ENCODE results near the gene SAMD10. TPM values are rescaled to one million over a fixed set of nuclear protein-coding genes. Genes with fewer than 3 reads are reported as not detected.
A peak's percentile ranks its signal among the peaks of the same experiment; 100 is the strongest.

SAMD10 gene
- total and polyA plus RNA-seq, 2 of the 8 experiments (the other 6 are each of a cell fraction or from before 2014, with no cell fraction given): 3.0 to 5.2 TPM

DNA sequence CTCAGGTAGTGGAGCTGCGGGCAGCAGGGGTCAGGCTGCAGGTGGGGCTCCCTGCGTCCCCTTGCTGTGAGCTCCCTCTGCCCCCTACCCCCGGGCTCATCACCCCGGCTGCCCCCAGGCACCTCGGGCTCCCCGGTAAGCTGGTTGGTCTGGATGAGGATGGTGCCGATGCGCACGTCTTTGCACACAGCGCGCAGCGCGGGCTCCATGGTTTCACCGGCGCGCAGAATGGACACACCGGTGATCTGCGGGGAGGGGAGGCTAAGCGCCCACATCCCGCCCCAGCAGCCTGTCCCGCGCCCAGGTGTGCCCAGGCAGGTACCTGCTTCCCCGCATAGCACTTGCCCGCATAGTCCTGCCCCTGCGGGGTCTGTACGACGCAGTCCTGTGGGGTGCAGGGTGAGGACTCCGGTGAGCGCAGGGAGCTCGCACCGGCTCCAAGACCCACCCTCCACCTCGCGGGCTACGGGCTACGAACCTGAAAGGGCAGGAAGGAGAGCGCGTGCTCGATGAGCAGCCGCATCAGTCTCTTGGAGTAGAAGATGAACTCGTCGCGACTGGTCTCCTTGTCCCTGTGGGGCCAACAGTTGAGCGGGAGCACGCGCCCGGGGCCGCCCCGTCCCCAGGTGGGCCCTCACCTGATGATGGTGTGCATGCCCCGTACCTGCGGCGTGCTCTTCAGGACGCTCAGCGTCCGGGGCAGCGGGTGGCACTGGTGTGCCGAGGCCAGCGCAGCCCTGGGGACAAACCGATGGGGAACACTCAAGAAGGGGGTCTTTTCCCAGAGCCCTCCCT, 38.8 kb downstream of the SAMD10 start:
- no peak overlapping the region for H3K14ac ChIP-seq (ENCODE audit: insufficient read length)
- H4K5ac ChIP-seq (ENCODE audit: insufficient read length, low read depth, low read length): peak overlapping the region; percentile 45
- no peak overlapping the region for H2BK20ac ChIP-seq (ENCODE audit: low read length)
- H3K4me1 ChIP-seq (replicated peaks in 1 of 4; ENCODE audit: control insufficient read depth in 3 of 4, insufficient read depth in 4 of 4, low read length in 3 of 4): peaks cover 0 to 28% (median 13%) of the 10 kb centered on the region in 4 experiments; a peak in 6 of 7 replicates
- H2BK5ac ChIP-seq (ENCODE audit: low read depth, low read length): peak overlapping the region; percentile 83
- WGBS, 2 experiments (ENCODE audit: extremely low coverage in 1 of 2, insufficient coverage in 1 of 2, insufficient read length in 1 of 2, insufficient replicate concordance in 2 of 2, low coverage in 1 of 2, low lambda C conversion rate in 2 of 2, missing lambda C conversion rate in 1 of 2): 61% methylated on average over 46 of the region's 58 CpGs; no CpG with 5 or more reads in 1 of the 2 experiments
- H2BK15ac ChIP-seq (ENCODE audit: low read length): peak overlapping the region; percentile 46; the same call in 1 of the 2 replicates
- ChIA-PET POLR2A (ENCODE audit: partially characterized antibody) (interaction anchor here (0.8 to 7.8 kb wide), 14 partner anchors 15 to 390 kb away, joined by 3 to 68 read pairs (median 3); partner anchors contain the start of genes OPRL1, SAMD10 and UCKL1), CTCF (ENCODE audit: partially characterized antibody) (interaction anchor here (0.6 to 5.4 kb wide), 7 partner anchors 11 to 166 kb away, joined by 3 to 28 read pairs (median 5); partner anchors contain the start of gene PRPF6)
- peaks cover 3 to 21% (median 14%) of the 10 kb centered on the region in 4 experiments; a peak in 5 of 8 replicates for H3K36me3 ChIP-seq (ENCODE audit: control insufficient read depth in 2 of 4, insufficient read depth in 4 of 4, low read length in 3 of 4)
- no peak for DNase-seq (ENCODE audit: low read depth in 1 of 2, low spot score in 2 of 2)
- peak overlapping the region; percentile 73 to 98 for H3K4me2 ChIP-seq (ENCODE audit: insufficient read depth in 1 of 2, low read depth in 2 of 2, low read length in 2 of 2)
- H3K79me1 ChIP-seq (ENCODE audit: low read depth, low read length): no peaks in the 10 kb centered on the region
- no peak for FAIRE-seq
- peak overlapping the region; percentile 39; the same call in 1 of the 2 replicates for H2BK12ac ChIP-seq (ENCODE audit: low read depth, low read length)
- no peaks in the 10 kb centered on the region for H3K27me3 ChIP-seq (replicated peaks in 1 of 4; ENCODE audit: control insufficient read depth in 3 of 4, extremely low read depth in 1 of 4, insufficient read depth in 3 of 4, low read length in 3 of 4)
- no peak overlapping the region for H2BK120ac ChIP-seq (replicated peaks; ENCODE audit: low read depth, low read length)
- H3K9ac ChIP-seq (replicated peaks in 1 of 4; ENCODE audit: extremely low read depth in 1 of 4, low read depth in 3 of 4, low read length in 3 of 4): peak overlapping the region in 3 of 4 experiments; percentile 5 to 51 (median 45); a peak in 5 of 7 replicates
- peaks cover 0 to 3% of the 10 kb centered on the region in 2 experiments; a peak in 1 of 4 replicates for H3K79me2 ChIP-seq (ENCODE audit: control insufficient read depth in 1 of 2, insufficient read depth in 2 of 2, low read length in 2 of 2)
- H4K20me1 ChIP-seq (replicated peaks in 1 of 2; ENCODE audit: control insufficient read depth in 1 of 2, insufficient read depth in 2 of 2, low read length in 2 of 2): peaks cover 4 to 25% of the 10 kb centered on the region in 2 experiments
- H3K23me2 ChIP-seq (ENCODE audit: low read depth, low read length): peaks cover 12% of the 10 kb centered on the region
- H3K9me3 ChIP-seq (ENCODE audit: insufficient read depth in 2 of 2, low read depth in 1 of 2, low read length in 1 of 2): no peaks in the 10 kb centered on the region
- H4K8ac ChIP-seq (ENCODE audit: extremely low read depth, insufficient read depth, low read length): peak overlapping the region; percentile 22
- peak overlapping the region; percentile 93 for H3K18ac ChIP-seq (ENCODE audit: extremely low read depth, low read length)
- H3K56ac ChIP-seq (replicated peaks; ENCODE audit: insufficient read length, low read depth, low read length): no peak overlapping the region
- TF ChIP-seq ASH2L (IDR thresholded peaks at IDR 0.05; ENCODE audit: low read length) (peak; percentile 2), MAFK (IDR thresholded peaks at IDR 0.05; ENCODE audit: low read depth, low read length) (no peak)
- H2AK5ac ChIP-seq (ENCODE audit: low read depth, low read length): no peak overlapping the region
- peak overlapping the region; percentile 71; the same call in 1 of the 2 replicates for H3K27ac ChIP-seq (ENCODE audit: low read depth, low read length)
- peak overlapping the region; percentile 38 to 55 (median 44) for H3K4me3 ChIP-seq (ENCODE audit: extremely low read depth in 1 of 4, insufficient read depth in 2 of 4, low read depth in 3 of 4, low read length in 4 of 4)
- no peak overlapping the region for H2AFZ ChIP-seq (ENCODE audit: low read length)
- H3K4ac ChIP-seq (replicated peaks; ENCODE audit: insufficient read length, low read depth, low read length): no peak overlapping the region
- H4K91ac ChIP-seq (replicated peaks; ENCODE audit: insufficient read length, low read length): peak overlapping the region; percentile 68
- no peak overlapping the region for H3K23ac ChIP-seq (ENCODE audit: insufficient read length)

Data from H1 (cell line).